GM10266 (cell line): ENCODE data around the gene WIPI1.
A peak's percentile ranks its signal among the peaks of the same experiment; 100 is the strongest.

Experiments
- DNase-seq: peaks from one replicate; pipeline ENCODE4 v3.0.0; 2012; ENCODE audit errors: extremely low spot score
- CTCF ChIP-seq: IDR thresholded peaks from 2 replicates; pipeline ENCODE4 v1.5.1; 2012; ENCODE audit warnings: mild to moderate bottlenecking, low read depth; ENCODE audit not compliant: control insufficient read depth, insufficient read depth; ENCODE audit errors: missing control alignments

Gene WIPI1

GRCh38 chr17:68470961-68471360 lies 13.7 kb upstream of the WIPI1 start:
- no peak for TF ChIP-seq CTCF
- no peak for DNase-seq

GRCh38 chr17:68468788-68469187 lies 11.5 kb upstream of the WIPI1 start:
- TF ChIP-seq CTCF = no peak
- DNase-seq = no peak

- no peak for TF ChIP-seq CTCF
- DNase-seq = no peak
Measured at GRCh38 chr17:68468334-68468733, 11.0 kb upstream of the WIPI1 start.

GRCh38 chr17:68463211-68464019 lies 6.1 kb upstream of the WIPI1 start:
- DNase-seq = no peak
- TF ChIP-seq CTCF = no peak

- peak; percentile 66 for TF ChIP-seq CTCF
- DNase-seq = peak; percentile 58
Measured at GRCh38 chr17:68462381-68463210, 5.3 kb upstream of the WIPI1 start.

GRCh38 chr17:68461589-68461988 lies 4.3 kb upstream of the WIPI1 start:
- no peak for TF ChIP-seq CTCF
- DNase-seq = no peak

- DNase-seq = no peak
- no peak for TF ChIP-seq CTCF
Measured at GRCh38 chr17:68461122-68461539, 3.8 kb upstream of the WIPI1 start.
